GM12878 (cell line): ENCODE data around the gene GNAZ.

Experiments used
- ATF2 ChIP-seq: IDR thresholded peaks from 2 replicates; pipeline ENCODE4 v1.6.1; 2012; ENCODE audit warnings: low read length, inconsistent platforms
- ATF7 ChIP-seq: fragments of 450-650 bp; IDR thresholded peaks from 2 replicates; pipeline ENCODE4 v1.6.1; 2016; ENCODE audit warnings: low read depth, mild to moderate bottlenecking
- CHD2 ChIP-seq: IDR thresholded peaks from 2 replicates; pipeline ENCODE4 v1.6.1; 2011; ENCODE audit warnings: low read depth, low read length, improper control_type of control experiment, borderline replicate concordance
- CTCF ChIP-seq, 3 experiments: IDR thresholded peaks in 2 of 3; conservative IDR thresholded peaks in 1 of 3; 2 replicates each; pipeline ENCODE4 v1.5.1; 2011; ENCODE audit warnings: low read depth in 3 of 3, low read length in 3 of 3, mild to moderate bottlenecking in 3 of 3, control low read depth in 2 of 3, moderate library complexity in 2 of 3, inconsistent platforms in 1 of 3, mixed read lengths in 1 of 3; ENCODE audit not compliant: control insufficient read depth in 2 of 3, insufficient read depth in 1 of 3; ENCODE audit errors: extremely low read depth in 1 of 3
- GATAD2B ChIP-seq: fragments of 450-650 bp; conservative IDR thresholded peaks from 2 replicates; pipeline ENCODE4 v1.6.1; 2017; ENCODE audit warnings: low read depth, mild to moderate bottlenecking, moderate library complexity
- JUND ChIP-seq: IDR thresholded peaks from 2 replicates; pipeline ENCODE4 v1.6.1; 2012; ENCODE audit warnings: low read depth, mild to moderate bottlenecking, low read length, improper control_type of control experiment, moderate library complexity
- REST ChIP-seq: IDR thresholded peaks from 2 replicates; pipeline ENCODE4 v1.6.1; 2012; ENCODE audit warnings: mild to moderate bottlenecking, low read depth, low read length
- SIN3A ChIP-seq: IDR thresholded peaks from 2 replicates; pipeline ENCODE4 v1.6.1; 2012; ENCODE audit warnings: low read depth, low read length, improper control_type of control experiment
- SMC3 ChIP-seq: IDR thresholded peaks from 2 replicates; pipeline ENCODE4 v1.6.1; 2011; ENCODE audit warnings: low read length, improper control_type of control experiment, borderline replicate concordance
- SRF ChIP-seq, 2 experiments: IDR thresholded peaks; 2 replicates each; pipeline ENCODE4 v1.6.1; 2011; ENCODE audit warnings: low read depth in 2 of 2, low read length in 2 of 2, mild to moderate bottlenecking in 1 of 2, moderate library complexity in 1 of 2
- YBX1 ChIP-seq: fragments of 450-650 bp; IDR thresholded peaks from 2 replicates; pipeline ENCODE4 v1.6.1; 2016; ENCODE audit warnings: antibody characterized with exemption
- YY1 ChIP-seq: IDR thresholded peaks from 2 replicates; pipeline ENCODE4 v1.6.1; 2011; ENCODE audit warnings: low read depth, mild to moderate bottlenecking, low read length

GRCh38 chr22:23120415-23120899 lies 50.1 kb downstream of the GNAZ start:
- TF ChIP-seq CHD2 (no peak), ATF7 (no peak), ATF2 (no peak), SRF (IDR thresholded peaks at IDR 0.05; ENCODE audit: low read depth in 2 of 2, low read length in 2 of 2) (no peak), REST (no peak), CTCF (IDR thresholded peaks at IDR 0.05 in 2 of 3, conservative IDR thresholded peaks at IDR 0.05 in 1 of 3; ENCODE audit: control insufficient read depth in 2 of 3, extremely low read depth in 1 of 3, insufficient read depth in 1 of 3, low read depth in 3 of 3, low read length in 3 of 3) (no peak), SIN3A (no peak), YY1 (no peak), SMC3 (no peak), JUND (no peak), YBX1 (no peak), GATAD2B (no peak)
